Measurements from ENCODE around the gene SEC61G.
A peak's percentile ranks its signal among the peaks of the same experiment; 100 is the strongest.

The SEC61G gene

GRCh38 chr7:54757711-54758110, 1.3 kb downstream of the SEC61G start:
- DNase-seq = no peak

- DNase-seq = no peak
Measured at GRCh38 chr7:54749200-54749599, 9.8 kb downstream of the SEC61G start.

GRCh38 chr7:54747234-54747633, 11.8 kb downstream of the SEC61G start:
- DNase-seq = no peak

- peak; percentile 24 for DNase-seq
Measured at GRCh38 chr7:54743580-54743979, 15.4 kb downstream of the SEC61G start.

- DNase-seq = no peak
Measured at GRCh38 chr7:54738737-54739136, 20.3 kb downstream of the SEC61G start.

GRCh38 chr7:54729107-54729506, 29.9 kb downstream of the SEC61G start:
- DNase-seq = no peak

- DNase-seq = no peak
Measured at GRCh38 chr7:54728411-54728810, 30.6 kb downstream of the SEC61G start.

GRCh38 chr7:54725255-54725654, 33.8 kb downstream of the SEC61G start:
- no peak for DNase-seq

GRCh38 chr7:54722502-54722901, 36.5 kb downstream of the SEC61G start:
- no peak for DNase-seq

GRCh38 chr7:54722026-54722425, 37.0 kb downstream of the SEC61G start:
- DNase-seq = no peak

- DNase-seq = no peak
Measured at GRCh38 chr7:54719974-54720373, 39.0 kb downstream of the SEC61G start.

- DNase-seq = no peak
Measured at GRCh38 chr7:54719425-54719824, 39.6 kb downstream of the SEC61G start.

GRCh38 chr7:54712820-54713219, 46.2 kb downstream of the SEC61G start:
- no peak for DNase-seq

- no peak for DNase-seq
Measured at GRCh38 chr7:54711900-54712595, 47.0 kb downstream of the SEC61G start.

- DNase-seq = no peak
Measured at GRCh38 chr7:54709283-54709682, 49.7 kb downstream of the SEC61G start.

- DNase-seq = peak; percentile 1
Measured at GRCh38 chr7:54705436-54705835, 53.6 kb downstream of the SEC61G start.

- DNase-seq = no peak
Measured at GRCh38 chr7:54704851-54705250, 54.2 kb downstream of the SEC61G start.
